Measurements from ENCODE around the gene PAGR1.

The PAGR1 gene

GRCh38 chr16:29818082-29818481 lies 2.1 kb downstream of the PAGR1 start:
- ChIA-PET POLR2A (ENCODE audit: low non-redundant PET) (no interaction called here), CTCF (interaction anchor here (0.9 kb wide), 1 partner anchor 11 kb away, joined by 4 read pairs; no protein-coding TSS in a partner anchor)
- DNase-seq (ENCODE audit: low spot score), result no peak
- no peak for TF ChIP-seq CTCF (conservative IDR thresholded peaks at IDR 0.05; ENCODE audit: low read depth)
- peak overlapping the region; percentile 99 for H3K27ac ChIP-seq

GRCh38 chr16:29819506-29819905 lies 3.6 kb downstream of the PAGR1 start:
- peak overlapping the region; percentile 99 for H3K27ac ChIP-seq
- no peak for DNase-seq (ENCODE audit: low spot score)
- POLR2A ChIA-PET (ENCODE audit: low non-redundant PET), result no interaction called here
- CTCF ChIA-PET, result interaction anchor here (0.5 to 1.2 kb wide), 5 partner anchors 9 to 355 kb away, joined by 3 to 5 read pairs (median 4); no protein-coding TSS in a partner anchor
- TF ChIP-seq CTCF (conservative IDR thresholded peaks at IDR 0.05; ENCODE audit: low read depth), result 0 out of 2 replicates have a peak, but pooled peaks have one; percentile 11

GRCh38 chr16:29820271-29820701 lies 4.3 kb downstream of the PAGR1 start, which contains the start of gene MVP:
MVP (plus strand) TSS chr16:29820462; CDS start chr16:29830550, 10,088 bp downstream.
- ChIA-PET CTCF (interaction anchor here (1.2 kb wide), 1 partner anchor 12 kb away, joined by 3 read pairs; no protein-coding TSS in a partner anchor), POLR2A (ENCODE audit: low non-redundant PET) (no interaction called here)
- TF ChIP-seq CTCF (conservative IDR thresholded peaks at IDR 0.05; ENCODE audit: low read depth), result no peak
- H3K27ac ChIP-seq, result peak within 1 kb of the TSS; percentile 99
- peak; percentile 80 for DNase-seq (ENCODE audit: low spot score)

- H3K27ac ChIP-seq, result peak overlapping the region; percentile 99
- CTCF ChIA-PET, result interaction anchor here (0.6 to 1.2 kb wide), 5 partner anchors 13 to 79 kb away, joined by 3 to 4 read pairs (median 3); partner anchors contain the start of genes ASPHD1 and CDIPT
- DNase-seq (ENCODE audit: low spot score), result peak; percentile 73
- POLR2A ChIA-PET (ENCODE audit: low non-redundant PET), result interaction anchor here (0.6 kb wide), 1 partner anchor 130 kb away, joined by 3 read pairs; no protein-coding TSS in a partner anchor
- no peak for TF ChIP-seq CTCF (conservative IDR thresholded peaks at IDR 0.05; ENCODE audit: low read depth)
Observed at GRCh38 chr16:29820730-29821642, 5.0 kb downstream of the PAGR1 start.

GRCh38 chr16:29821643-29822115 lies 5.7 kb downstream of the PAGR1 start:
- POLR2A ChIA-PET (ENCODE audit: low non-redundant PET), result interaction anchor here (0.6 kb wide), 2 partner anchors 14 to 129 kb away, joined by 3 to 4 read pairs; no protein-coding TSS in a partner anchor
- TF ChIP-seq CTCF (conservative IDR thresholded peaks at IDR 0.05; ENCODE audit: low read depth), result no peak
- CTCF ChIA-PET, result interaction anchor here (0.6 to 1.2 kb wide), 6 partner anchors 17 to 210 kb away, joined by 3 to 5 read pairs (median 3); partner anchors contain the start of genes ASPHD1 and CDIPT
- peak; percentile 71 for DNase-seq (ENCODE audit: low spot score)
- H3K27ac ChIP-seq, result peak overlapping the region; percentile 99

- CTCF ChIA-PET, result interaction anchor here (0.6 to 1.4 kb wide), 4 partner anchors 8 to 207 kb away, joined by 3 to 5 read pairs (median 4); no protein-coding TSS in a partner anchor
- no peak for TF ChIP-seq CTCF (conservative IDR thresholded peaks at IDR 0.05; ENCODE audit: low read depth)
- H3K27ac ChIP-seq, result peak overlapping the region; percentile 99
- DNase-seq (ENCODE audit: low spot score), result peak; percentile 50
- POLR2A ChIA-PET (ENCODE audit: low non-redundant PET), result interaction anchor here (0.5 kb wide), 1 partner anchor 8 kb away, joined by 10 read pairs; no protein-coding TSS in a partner anchor
Observed at GRCh38 chr16:29824589-29825144, 8.7 kb downstream of the PAGR1 start.
